Stomach (tissue), 9 donors: ENCODE data around the gene ARG2. TPM values are rescaled to one million over a fixed set of nuclear protein-coding genes. Genes with fewer than 3 reads are reported as not detected.

Experiments
- DNase-seq, 2 donors: peaks; one replicate each; pipeline versions ENCODE4 v3.0.0 to v3.0.0-alpha.2; 2013 to 2019
- H3K27ac ChIP-seq, 5 donors: fragments of 200-600 bp in 4 of 5; sonication (generic) in 4 of 5; one replicate each; pipeline ENCODE4 v1.5.1; 2013 to 2019; ENCODE audit warnings: mild to moderate bottlenecking in 1 of 5, moderate library complexity in 1 of 5
- H3K27me3 ChIP-seq, 3 donors: fragments of 200-600 bp; sonication (generic); one replicate each; pipeline ENCODE4 v1.5.1; 2017 to 2019; ENCODE audit warnings: mixed run types in 1 of 3
- H3K36me3 ChIP-seq, 4 donors: fragments of 200-600 bp; sonication (generic); 1 replicate in 3 of 4; 2 replicates in 1 of 4; pipeline ENCODE4 v1.5.1; 2016 to 2019
- H3K4me1 ChIP-seq, 4 donors: fragments of 200-600 bp; sonication (generic); one replicate each; pipeline ENCODE4 v1.5.1; 2016 to 2019
- H3K4me3 ChIP-seq, 4 donors: fragments of 200-600 bp; sonication (generic) in 3 of 4; one replicate each; pipeline ENCODE4 v1.5.1; 2016 to 2019; ENCODE audit warnings: mild to moderate bottlenecking in 1 of 4
- H3K9me3 ChIP-seq, 4 donors: fragments of 200-600 bp; sonication (generic); one replicate each; pipeline ENCODE4 v1.5.1; 2016 to 2019
- EP300 ChIP-seq: sonication (generic); formaldehyde crosslinking; IDR thresholded peaks from one replicate; pipeline ENCODE4 v1.6.1; 2017; ENCODE audit warnings: antibody characterized with exemption
- POLR2A ChIP-seq, 4 donors: fragments of 450-650 bp; IDR thresholded peaks; one replicate each; pipeline ENCODE4 v1.6.1; 2016; ENCODE audit warnings: antibody characterized with exemption in 4 of 4, control low read depth in 2 of 4, mild to moderate bottlenecking in 1 of 4, moderate library complexity in 1 of 4
- POLR2AphosphoS5 ChIP-seq, 3 donors: sonication (generic); formaldehyde crosslinking; IDR thresholded peaks; one replicate each; pipeline ENCODE4 v1.6.1; 2016; ENCODE audit warnings: antibody characterized with exemption in 3 of 3
- WGBS, 5 donors: extraction: QIAGEN DNeasy Blood & Tissue Kit in 3 of 5; methylation state at CpG; one replicate each; pipeline versions ENCODE4 v1.1.5 to v1.1.7; 2013 to 2018; 5-methylcytosine and 5-hydroxymethylcytosine counted together
- intact Hi-C: fragments of 100-400 bp; cut with DNase I; formaldehyde crosslinking; loops from one replicate; pipeline ENCODE4 v1.15.1; 2023; ENCODE audit warnings: low total_unique reads
- polyA plus RNA-seq, 3 donors: library from polyadenylated mRNA; stranded (reverse); fragments of 200-250 nt; gene quantifications; one replicate each; pipeline ENCODE4 v1.2.3, GENCODE V29; 2013
- total RNA-seq, 5 donors: library from RNA; depleted of rRNA; stranded (reverse); fragments of >200 nt; gene quantifications; one replicate each; pipeline versions ENCODE4 v1.1.0 to v1.2.3, GENCODE V29; 2014 to 2016
- TF ChIP-seq, protein P1 (sequence below), 7 experiments: fragments of 450-650 bp in 4 of 7; fragments of 200-600 bp in 3 of 7; sonication (generic) in 3 of 7; IDR thresholded peaks; one replicate each; pipeline ENCODE4 v1.5.1; 2016 to 2019; ENCODE audit warnings: antibody characterized with exemption in 7 of 7, control low read depth in 2 of 7, mild to moderate bottlenecking in 1 of 7
- donor health status: healthy with polysubstance abuse.
- donor health status: Bipolar disorder and iron deficiency.
- donor health status: healthy.

Gene ARG2
- total and polyA plus RNA-seq, 8 donors: 1.2 to 9.4 (median 4.0) TPM; not detected in 1

DNA sequence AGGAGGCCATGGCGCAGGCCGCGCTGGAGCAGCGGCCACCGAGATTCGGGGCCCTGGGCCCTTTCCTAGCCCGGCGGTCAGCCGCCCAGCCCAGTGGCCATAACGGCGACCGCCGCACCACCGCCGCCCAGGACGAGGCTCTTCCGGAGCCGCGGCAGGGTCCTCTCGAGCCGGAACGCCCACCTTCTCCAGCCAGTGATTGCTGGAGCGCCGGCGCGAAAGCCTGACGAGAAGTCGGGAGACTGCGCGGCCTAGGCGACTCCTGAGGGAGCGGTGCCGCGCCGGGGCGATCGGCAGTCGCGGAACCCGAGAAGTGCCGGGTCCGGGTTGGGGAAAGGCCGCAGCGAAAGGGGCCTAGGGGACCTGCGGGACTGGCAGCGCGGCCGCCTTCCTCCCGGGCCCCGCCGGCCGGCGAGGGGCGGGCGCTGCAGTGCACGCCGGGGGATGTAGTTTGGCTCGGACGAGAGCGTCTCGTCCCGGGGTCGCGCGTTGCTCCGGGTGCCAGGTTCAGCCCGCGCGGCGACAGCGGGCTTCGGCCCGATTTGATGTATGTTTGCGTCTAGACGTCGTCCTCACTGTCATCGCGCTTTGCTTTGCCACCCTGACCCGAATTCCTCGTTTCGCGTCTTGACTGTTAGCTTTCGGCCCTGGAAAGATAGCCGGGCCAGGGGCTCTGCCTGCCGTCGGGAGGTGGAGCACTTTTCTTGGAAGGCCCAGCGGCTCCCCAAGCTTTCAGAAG, 54.9 kb downstream of the ARG2 start, which contains the start of gene VTI1B:
Gene VTI1B (minus strand): TSS at position 153 of the 739 bp plus-strand sequence. CDS start 143 bp downstream, at position 10.
- Histone ChIP-seq H3K4me3 (peak within 1 kb of the TSS; percentile 78 to 95 (median 88)), H3K27me3 (no peaks in the 10 kb centered on the region), H3K36me3 (peaks cover 4 to 23% (median 15%) of the 10 kb centered on the region in 4 donors), H3K4me1 (peaks cover 15 to 51% (median 35%) of the 10 kb centered on the region in 4 donors), H3K9me3 (no peaks in the 10 kb centered on the region), H3K27ac (peak within 1 kb of the TSS; percentile 97 to 99 (median 98))
- intact Hi-C loops: no loop called here
- peak; percentile 72 to 96 for DNase-seq
- 0 to 1% (median 0%) methylated on average over 21 to 87 of the region's 87 CpGs for WGBS, 5 donors
- peak in 2 of 3 donors; percentile 20 to 81 for TF ChIP-seq POLR2AphosphoS5 (IDR thresholded peaks at IDR 0.05)
- peak in 1 of 4 donors; percentile 29 for TF ChIP-seq POLR2A (IDR thresholded peaks at IDR 0.05)
- no peak for TF ChIP-seq EP300

DNA sequence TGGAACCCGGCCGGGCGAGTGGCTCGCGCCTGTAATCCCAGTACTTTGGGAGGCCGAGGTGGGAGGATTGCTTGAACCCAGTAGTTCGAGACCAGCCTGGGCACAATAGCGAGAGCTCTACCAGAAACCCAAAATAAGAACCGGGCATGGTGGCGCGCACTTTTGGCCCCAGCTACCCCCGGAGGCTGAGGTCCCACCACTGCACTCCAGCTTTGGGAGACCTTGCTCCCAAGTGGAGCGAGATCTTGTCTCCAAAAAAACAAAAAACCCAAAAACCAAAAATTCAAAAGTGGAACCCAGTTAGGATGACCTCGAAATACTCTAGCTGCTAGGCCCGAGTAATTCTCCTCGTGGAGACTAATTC, 55.5 kb downstream of the ARG2 start:
- intact Hi-C loops: no loop called here
- Histone ChIP-seq H3K4me1 (peaks cover 15 to 48% (median 34%) of the 10 kb centered on the region in 4 donors), H3K27me3 (no peaks in the 10 kb centered on the region), H3K27ac (peak overlapping the region; percentile 97 to 99 (median 98)), H3K9me3 (no peaks in the 10 kb centered on the region), H3K4me3 (peak overlapping the region; percentile 78 to 95 (median 88)), H3K36me3 (peaks cover 4 to 28% (median 18%) of the 10 kb centered on the region in 4 donors)
- DNase-seq: no peak
- TF ChIP-seq EP300: no peak
- TF ChIP-seq, protein P1, sequence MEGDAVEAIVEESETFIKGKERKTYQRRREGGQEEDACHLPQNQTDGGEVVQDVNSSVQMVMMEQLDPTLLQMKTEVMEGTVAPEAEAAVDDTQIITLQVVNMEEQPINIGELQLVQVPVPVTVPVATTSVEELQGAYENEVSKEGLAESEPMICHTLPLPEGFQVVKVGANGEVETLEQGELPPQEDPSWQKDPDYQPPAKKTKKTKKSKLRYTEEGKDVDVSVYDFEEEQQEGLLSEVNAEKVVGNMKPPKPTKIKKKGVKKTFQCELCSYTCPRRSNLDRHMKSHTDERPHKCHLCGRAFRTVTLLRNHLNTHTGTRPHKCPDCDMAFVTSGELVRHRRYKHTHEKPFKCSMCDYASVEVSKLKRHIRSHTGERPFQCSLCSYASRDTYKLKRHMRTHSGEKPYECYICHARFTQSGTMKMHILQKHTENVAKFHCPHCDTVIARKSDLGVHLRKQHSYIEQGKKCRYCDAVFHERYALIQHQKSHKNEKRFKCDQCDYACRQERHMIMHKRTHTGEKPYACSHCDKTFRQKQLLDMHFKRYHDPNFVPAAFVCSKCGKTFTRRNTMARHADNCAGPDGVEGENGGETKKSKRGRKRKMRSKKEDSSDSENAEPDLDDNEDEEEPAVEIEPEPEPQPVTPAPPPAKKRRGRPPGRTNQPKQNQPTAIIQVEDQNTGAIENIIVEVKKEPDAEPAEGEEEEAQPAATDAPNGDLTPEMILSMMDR (IDR thresholded peaks at IDR 0.05): no peak
- TF ChIP-seq POLR2A (IDR thresholded peaks at IDR 0.05): no peak
- no peak for TF ChIP-seq POLR2AphosphoS5 (IDR thresholded peaks at IDR 0.05)
- 28 to 35% (median 32%) methylated on average over 14 to 16 of the region's 16 CpGs for WGBS, 5 donors

DNA sequence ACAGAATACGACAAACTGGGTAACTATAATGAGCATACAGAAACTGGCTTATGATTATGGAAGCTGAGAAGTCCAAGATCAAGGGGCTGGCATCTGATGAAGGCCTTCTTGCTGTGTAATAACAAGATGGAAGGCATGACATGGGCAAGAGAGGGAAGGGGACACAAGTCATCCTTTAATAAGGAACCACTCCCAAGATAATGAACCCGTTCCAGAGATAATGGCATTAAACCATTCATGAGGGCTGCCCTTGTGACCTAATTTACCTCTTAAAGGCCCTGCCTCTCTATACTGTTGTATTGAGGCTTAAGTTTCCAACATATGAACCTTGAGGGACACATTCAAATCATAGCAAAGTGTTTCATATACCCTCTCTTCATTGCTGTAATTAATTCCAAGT, 59.3 kb downstream of the ARG2 start:
- Histone ChIP-seq H3K9me3 (no peaks in the 10 kb centered on the region), H3K27ac (no peak overlapping the region), H3K27me3 (no peaks in the 10 kb centered on the region), H3K4me1 (peaks cover 0 to 14% (median 5%) of the 10 kb centered on the region in 4 donors), H3K36me3 (peaks cover 11 to 66% (median 40%) of the 10 kb centered on the region in 4 donors), H3K4me3 (no peak overlapping the region)
- no peak for DNase-seq
- 46 to 74% (median 72%) methylated on average over 2 of the region's 2 CpGs for WGBS, 5 donors
- no peak for TF ChIP-seq POLR2A (IDR thresholded peaks at IDR 0.05)
- TF ChIP-seq EP300: no peak
- TF ChIP-seq, protein P1 (IDR thresholded peaks at IDR 0.05): no peak
- no peak for TF ChIP-seq POLR2AphosphoS5 (IDR thresholded peaks at IDR 0.05)
- intact Hi-C loops: no loop called here

DNA sequence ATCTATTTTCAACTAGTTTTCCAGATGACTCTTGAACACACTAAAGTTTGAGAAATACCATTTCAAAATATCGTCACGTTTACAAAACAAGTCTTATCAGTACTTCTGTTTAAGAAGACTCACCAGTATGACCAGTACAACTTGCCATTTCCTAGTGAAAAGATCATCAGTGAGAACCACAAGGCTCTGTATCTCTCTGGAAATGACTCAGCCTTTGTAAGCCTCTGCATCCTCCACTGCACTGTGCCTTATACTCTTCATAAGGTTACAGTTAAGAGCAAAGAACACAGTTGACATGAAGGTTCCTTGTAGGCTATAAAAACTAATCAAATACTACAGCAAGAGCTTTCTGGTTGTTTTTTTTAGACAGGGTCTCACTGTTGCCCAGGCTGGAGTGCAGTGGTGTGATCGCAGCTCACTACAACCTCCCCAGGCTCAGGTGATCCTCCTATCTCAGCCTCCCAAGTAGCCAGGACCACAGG, 60.4 kb downstream of the ARG2 start:
- intact Hi-C loops: no loop called here
- TF ChIP-seq, protein P1 (IDR thresholded peaks at IDR 0.05): no peak
- TF ChIP-seq POLR2AphosphoS5 (IDR thresholded peaks at IDR 0.05): no peak
- TF ChIP-seq EP300: no peak
- no peak for TF ChIP-seq POLR2A (IDR thresholded peaks at IDR 0.05)
- Histone ChIP-seq H3K27ac (no peak overlapping the region), H3K9me3 (no peaks in the 10 kb centered on the region), H3K4me1 (peaks cover 0 to 11% (median 4%) of the 10 kb centered on the region in 4 donors), H3K27me3 (no peaks in the 10 kb centered on the region), H3K36me3 (peaks cover 16 to 78% (median 51%) of the 10 kb centered on the region in 4 donors), H3K4me3 (no peak overlapping the region)
- WGBS, 5 donors: 78 to 91% (median 80%) methylated on average over 3 of the region's 3 CpGs
- no peak for DNase-seq
